GM12865 (cell line): ENCODE results near the gene RHOBTB3.

Experiments
- DNase-seq: peaks from one replicate; pipeline ENCODE4 v3.0.0; 2010; ENCODE audit warnings: low read depth
- H3K4me3 ChIP-seq: 2 replicates; pipeline ENCODE4 v1.5.1; 2011; ENCODE audit warnings: mild to moderate bottlenecking, low read depth, low read length, control low read depth
- CTCF ChIP-seq: IDR thresholded peaks from 2 replicates; pipeline ENCODE4 v1.5.1; 2011; ENCODE audit warnings: low read length, control low read depth, low read depth, inconsistent platforms; ENCODE audit not compliant: insufficient read depth; ENCODE audit errors: missing control alignments

Gene RHOBTB3

GRCh38 chr5:95794070-95794516, 63.0 kb downstream of the RHOBTB3 start:
- no peak overlapping the region for H3K4me3 ChIP-seq
- no peak for TF ChIP-seq CTCF
- no peak for DNase-seq

- no peak overlapping the region for H3K4me3 ChIP-seq
- no peak for DNase-seq
- no peak for TF ChIP-seq CTCF
Observed at GRCh38 chr5:95797301-95797700, 66.2 kb downstream of the RHOBTB3 start.

GRCh38 chr5:95798048-95798447, 66.9 kb downstream of the RHOBTB3 start:
- no peak for TF ChIP-seq CTCF
- H3K4me3 ChIP-seq: no peak overlapping the region
- DNase-seq: no peak

GRCh38 chr5:95798545-95798944, 67.4 kb downstream of the RHOBTB3 start:
- TF ChIP-seq CTCF: no peak
- no peak for DNase-seq
- no peak overlapping the region for H3K4me3 ChIP-seq

- TF ChIP-seq CTCF: no peak
- no peak for DNase-seq
- no peak overlapping the region for H3K4me3 ChIP-seq
Observed at GRCh38 chr5:95799191-95799835, 68.2 kb downstream of the RHOBTB3 start.

- H3K4me3 ChIP-seq: no peak overlapping the region
- DNase-seq: no peak
- no peak for TF ChIP-seq CTCF
Observed at GRCh38 chr5:95800553-95800952, 69.4 kb downstream of the RHOBTB3 start.

- no peak for DNase-seq
- H3K4me3 ChIP-seq: no peak overlapping the region
- TF ChIP-seq CTCF: no peak
Observed at GRCh38 chr5:95801532-95801931, 70.4 kb downstream of the RHOBTB3 start.
